NOMO-1 treated with DMSO at 0.1 percent for 48 hours (cell line): ENCODE results near the gene ZNF26.

Source experiments
- DNase-seq: peaks from one replicate; lab custom pipeline; 2025; ENCODE audit not compliant: unreplicated experiment; lab: John Stamatoyannopoulos, UW

The ZNF26 gene

GRCh38 chr12:133058203-133059113 lies 72.3 kb downstream of the ZNF26 start:
- no peak for DNase-seq

GRCh38 chr12:133061954-133062353 lies 75.8 kb downstream of the ZNF26 start:
- DNase-seq, result no peak

GRCh38 chr12:133063556-133063955 lies 77.4 kb downstream of the ZNF26 start:
- DNase-seq, result no peak

GRCh38 chr12:133073836-133074235 lies 87.7 kb downstream of the ZNF26 start:
- DNase-seq, result no peak
